Neural cell (in vitro differentiated cells): ENCODE results near the gene TMCC2. TPM values are rescaled to one million over a fixed set of nuclear protein-coding genes. Genes with fewer than 3 reads are reported as not detected.

Experiments
- H2AFZ ChIP-seq: fragments of 200-600, 300-800 bp; sonication (generic), shearing (Covaris generic); 2 replicates; pipeline ENCODE4 v1.6.0; 2014; ENCODE audit warnings: low read depth, mild to moderate bottlenecking, antibody characterized with exemption, low read length, moderate library complexity
- H3F3A ChIP-seq: fragments of 200-600 bp; shearing (Covaris generic); 2 replicates; pipeline ENCODE4 v1.6.1; 2016; ENCODE audit warnings: mild to moderate bottlenecking, moderate library complexity, mixed read lengths, antibody characterized with exemption, low read length; ENCODE audit not compliant: insufficient read depth, poor library complexity, severe bottlenecking
- H3K27ac ChIP-seq: fragments of 200-600, 300-800 bp; sonication (generic), shearing (Covaris generic); 2 replicates; pipeline ENCODE4 v1.5.1; 2014; ENCODE audit warnings: mild to moderate bottlenecking, low read length, moderate library complexity
- H3K27me3 ChIP-seq: fragments of 300-800, 200-600 bp; sonication (generic), shearing (Covaris generic); 2 replicates; pipeline ENCODE4 v1.6.0; 2014; ENCODE audit warnings: mild to moderate bottlenecking, low read depth, low read length, moderate library complexity; ENCODE audit not compliant: insufficient read depth
- H3K36me3 ChIP-seq: fragments of 300-800, 200-600 bp; sonication (generic), shearing (Covaris generic); 2 replicates; pipeline ENCODE4 v1.5.1; 2014; ENCODE audit warnings: mild to moderate bottlenecking, antibody characterized with exemption, low read length, moderate library complexity; ENCODE audit not compliant: insufficient read depth
- H3K4me2 ChIP-seq: fragments of 300-800, 200-600 bp; sonication (generic), shearing (Covaris generic); 2 replicates; pipeline ENCODE4 v1.6.0; 2014; ENCODE audit warnings: mild to moderate bottlenecking, low read length
- H3K4me3 ChIP-seq: fragments of 300-800, 200-600 bp; sonication (generic), shearing (Covaris generic); 2 replicates; pipeline ENCODE4 v1.5.1; 2014; ENCODE audit warnings: mild to moderate bottlenecking, low read length, moderate library complexity
- H3K79me2 ChIP-seq: fragments of 200-600 bp; shearing (Covaris generic); replicated peaks from 2 replicates; pipeline ENCODE4 v1.6.0; 2014; ENCODE audit warnings: mild to moderate bottlenecking, low read length, moderate library complexity; ENCODE audit not compliant: insufficient read depth
- H3K9ac ChIP-seq: fragments of 300-800, 200-600 bp; sonication (generic), shearing (Covaris generic); 2 replicates; pipeline ENCODE4 v1.6.1; 2016; ENCODE audit warnings: mild to moderate bottlenecking, low read length, mixed read lengths
- H3K9me2 ChIP-seq: fragments of 200-600 bp; shearing (Covaris generic); 2 replicates; pipeline ENCODE4 v1.6.1; 2016; ENCODE audit warnings: mild to moderate bottlenecking, low read length, mixed read lengths; ENCODE audit not compliant: insufficient read depth
- H3K9me3 ChIP-seq: fragments of 200-600, 300-800 bp; sonication (generic), shearing (Covaris generic); 2 replicates; pipeline ENCODE4 v1.6.1; 2016; ENCODE audit warnings: mild to moderate bottlenecking, mixed run types, low read length, moderate library complexity, mixed read lengths
- H4K20me1 ChIP-seq: fragments of 200-600 bp; shearing (Covaris generic); 2 replicates; pipeline ENCODE4 v1.6.1; 2016; ENCODE audit warnings: mild to moderate bottlenecking, mixed run types; ENCODE audit not compliant: insufficient read depth
- CTCF ChIP-seq: fragments of 450-650 bp; IDR thresholded peaks from 2 replicates; pipeline ENCODE4 v1.5.1; 2014; ENCODE audit warnings: antibody characterized with exemption, mild to moderate bottlenecking, moderate library complexity; ENCODE audit not compliant: poor library complexity, severe bottlenecking
- EP300 ChIP-seq: fragments of 450-650 bp; conservative IDR thresholded peaks from 2 replicates; pipeline ENCODE4 v1.6.1; 2014; ENCODE audit warnings: antibody characterized with exemption, mild to moderate bottlenecking, moderate library complexity; ENCODE audit not compliant: poor library complexity, severe bottlenecking
- EZH2 ChIP-seq: fragments of 200-600, 300-800 bp; shearing (Covaris generic), sonication (generic); IDR thresholded peaks from 2 replicates; pipeline ENCODE4 v1.6.1; 2014; ENCODE audit warnings: antibody characterized with exemption, low read length, borderline replicate concordance, mild to moderate bottlenecking; ENCODE audit not compliant: insufficient read depth, poor library complexity, severe bottlenecking
- MXI1 ChIP-seq: fragments of 450-650 bp; conservative IDR thresholded peaks from 2 replicates; pipeline ENCODE4 v1.6.1; 2014; ENCODE audit warnings: antibody characterized with exemption, mild to moderate bottlenecking; ENCODE audit not compliant: poor library complexity, severe bottlenecking
- POLR2AphosphoS5 ChIP-seq: IDR thresholded peaks from 2 replicates; pipeline ENCODE4 v1.6.1; 2012
- RAD21 ChIP-seq: fragments of 450-650 bp; conservative IDR thresholded peaks from 2 replicates; pipeline ENCODE4 v1.6.1; 2014; ENCODE audit warnings: antibody characterized with exemption, mild to moderate bottlenecking, moderate library complexity
- REST ChIP-seq: IDR thresholded peaks from 2 replicates; pipeline ENCODE4 v1.6.1; 2012; ENCODE audit warnings: borderline replicate concordance
- SMC3 ChIP-seq: fragments of 450-650 bp; conservative IDR thresholded peaks from 2 replicates; pipeline ENCODE4 v1.6.1; 2014; ENCODE audit warnings: antibody characterized with exemption, mild to moderate bottlenecking, moderate library complexity; ENCODE audit not compliant: poor library complexity
- TAF1 ChIP-seq: IDR thresholded peaks from 2 replicates; pipeline ENCODE4 v1.6.1; 2012; ENCODE audit warnings: low read depth
- polyA plus RNA-seq: library from polyadenylated mRNA; depleted of rRNA; stranded (reverse); fragments of >200 nt; gene quantifications from 2 replicates; pipeline ENCODE4 v1.2.3, GENCODE V29; 2014

The TMCC2 gene
- polyA plus RNA-seq, 1 donor from 2014 or later = 32.2 TPM

- Histone ChIP-seq H3K9ac (peak within 1 kb of the TSS; percentile 91), H3K79me2 (peaks cover 16% of the 10 kb centered on the region), H3K9me3 (no peaks in the 10 kb centered on the region), H3K36me3 (no peaks in the 10 kb centered on the region), H3K9me2 (no peaks in the 10 kb centered on the region), H3K27me3 (no peaks in the 10 kb centered on the region), H3K4me3 (peak within 1 kb of the TSS; percentile 100), H3K4me2 (peak within 1 kb of the TSS; percentile 65), H3F3A (no peaks in the 10 kb centered on the region), H4K20me1 (no peaks in the 10 kb centered on the region), H2AFZ (peak within 1 kb of the TSS; percentile 90), H3K27ac (peak within 1 kb of the TSS; percentile 91)
- TF ChIP-seq REST = peak; percentile 86
- TF ChIP-seq POLR2AphosphoS5 = peak; percentile 85
- peak; percentile 41 for TF ChIP-seq SMC3
- TF ChIP-seq RAD21 = peak; percentile 37
- peak; percentile 68 for TF ChIP-seq MXI1
- peak; percentile 51 for TF ChIP-seq EP300
- TF ChIP-seq CTCF = no peak
- no peak for TF ChIP-seq EZH2
- TF ChIP-seq TAF1 = peak; percentile 86
Measured at GRCh38 chr1:205211169-205211838, 16.4 kb upstream of the TMCC2 start, which contains the start of gene DSTYK. TSS of gene DSTYK (minus strand) at chr1:205211702. CDS start at chr1:205211535, 167 bp downstream.

- Histone ChIP-seq H3K36me3 (no peaks in the 10 kb centered on the region), H2AFZ (peak overlapping the region; percentile 90), H3K9ac (peak overlapping the region; percentile 91), H3K4me3 (peak overlapping the region; percentile 100), H3K9me3 (no peaks in the 10 kb centered on the region), H3K4me2 (peak overlapping the region; percentile 23), H3F3A (no peaks in the 10 kb centered on the region), H3K9me2 (no peaks in the 10 kb centered on the region), H4K20me1 (no peaks in the 10 kb centered on the region), H3K27ac (peak overlapping the region; percentile 91), H3K27me3 (no peaks in the 10 kb centered on the region), H3K79me2 (peaks cover 16% of the 10 kb centered on the region)
- TF ChIP-seq POLR2AphosphoS5 (no peak), MXI1 (no peak), CTCF (no peak), EZH2 (no peak), SMC3 (no peak), EP300 (no peak), RAD21 (no peak), TAF1 (no peak), REST (no peak)
Measured at GRCh38 chr1:205211839-205212536, 15.8 kb upstream of the TMCC2 start.
